ENCODE data around the gene GSK3A.
"Not testable (repeated sequence)": the region's sequence is repeated elsewhere in the genome, so short reads cannot be mapped to it uniquely, and the experiment has no call there.

DNA sequence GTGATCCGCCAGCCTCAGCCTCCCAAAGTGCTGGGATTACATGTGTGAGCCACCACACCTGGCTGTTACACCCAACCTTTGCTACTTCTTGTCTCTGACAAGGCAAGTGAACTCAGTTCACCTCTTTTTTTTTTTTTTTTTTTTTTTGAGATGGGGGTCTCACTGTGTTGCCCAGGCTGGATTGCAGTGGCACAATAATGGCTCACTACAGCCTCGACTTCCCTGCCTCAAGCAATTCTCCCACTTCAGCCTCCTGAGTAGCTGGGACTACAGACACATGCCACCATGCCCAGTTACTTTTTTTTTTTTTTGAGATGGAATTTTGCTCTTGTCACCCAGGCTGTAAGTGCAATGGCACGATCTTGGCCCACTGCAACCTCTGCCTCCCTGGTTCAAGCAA, 15.4 kb upstream of the GSK3A start:
- TF ChIP-seq, protein P1, sequence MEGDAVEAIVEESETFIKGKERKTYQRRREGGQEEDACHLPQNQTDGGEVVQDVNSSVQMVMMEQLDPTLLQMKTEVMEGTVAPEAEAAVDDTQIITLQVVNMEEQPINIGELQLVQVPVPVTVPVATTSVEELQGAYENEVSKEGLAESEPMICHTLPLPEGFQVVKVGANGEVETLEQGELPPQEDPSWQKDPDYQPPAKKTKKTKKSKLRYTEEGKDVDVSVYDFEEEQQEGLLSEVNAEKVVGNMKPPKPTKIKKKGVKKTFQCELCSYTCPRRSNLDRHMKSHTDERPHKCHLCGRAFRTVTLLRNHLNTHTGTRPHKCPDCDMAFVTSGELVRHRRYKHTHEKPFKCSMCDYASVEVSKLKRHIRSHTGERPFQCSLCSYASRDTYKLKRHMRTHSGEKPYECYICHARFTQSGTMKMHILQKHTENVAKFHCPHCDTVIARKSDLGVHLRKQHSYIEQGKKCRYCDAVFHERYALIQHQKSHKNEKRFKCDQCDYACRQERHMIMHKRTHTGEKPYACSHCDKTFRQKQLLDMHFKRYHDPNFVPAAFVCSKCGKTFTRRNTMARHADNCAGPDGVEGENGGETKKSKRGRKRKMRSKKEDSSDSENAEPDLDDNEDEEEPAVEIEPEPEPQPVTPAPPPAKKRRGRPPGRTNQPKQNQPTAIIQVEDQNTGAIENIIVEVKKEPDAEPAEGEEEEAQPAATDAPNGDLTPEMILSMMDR (IDR thresholded peaks at IDR 0.05; ENCODE audit: control extremely low read depth in 1 of 3, insufficient read depth in 1 of 3, low read depth in 1 of 3, low read length in 3 of 3): not testable (repeated sequence)
- not testable (repeated sequence) for TF ChIP-seq EZH2 (IDR thresholded peaks at IDR 0.05; ENCODE audit: low read depth, low read length, severe bottlenecking); CHD1 (IDR thresholded peaks at IDR 0.05; ENCODE audit: low read depth, low read length); POLR2AphosphoS5 (IDR thresholded peaks at IDR 0.05; ENCODE audit: low read depth, low read length); RNF2 (IDR thresholded peaks at IDR 0.05; ENCODE audit: borderline replicate concordance, low read depth, low read length, missing control alignments, poor library complexity, severe bottlenecking); GABPA (IDR thresholded peaks at IDR 0.05; ENCODE audit: borderline replicate concordance, insufficient read depth, low read length); HDAC2 (IDR thresholded peaks at IDR 0.05; ENCODE audit: borderline replicate concordance in 1 of 2, low read depth in 2 of 2, low read length in 2 of 2); TCF12 (IDR thresholded peaks at IDR 0.05; ENCODE audit: low read depth, low read length); JUND (IDR thresholded peaks at IDR 0.05; ENCODE audit: low read length); RBBP5 (IDR thresholded peaks at IDR 0.05; ENCODE audit: borderline replicate concordance, low read depth, low read length)
- TF ChIP-seq, protein P2, sequence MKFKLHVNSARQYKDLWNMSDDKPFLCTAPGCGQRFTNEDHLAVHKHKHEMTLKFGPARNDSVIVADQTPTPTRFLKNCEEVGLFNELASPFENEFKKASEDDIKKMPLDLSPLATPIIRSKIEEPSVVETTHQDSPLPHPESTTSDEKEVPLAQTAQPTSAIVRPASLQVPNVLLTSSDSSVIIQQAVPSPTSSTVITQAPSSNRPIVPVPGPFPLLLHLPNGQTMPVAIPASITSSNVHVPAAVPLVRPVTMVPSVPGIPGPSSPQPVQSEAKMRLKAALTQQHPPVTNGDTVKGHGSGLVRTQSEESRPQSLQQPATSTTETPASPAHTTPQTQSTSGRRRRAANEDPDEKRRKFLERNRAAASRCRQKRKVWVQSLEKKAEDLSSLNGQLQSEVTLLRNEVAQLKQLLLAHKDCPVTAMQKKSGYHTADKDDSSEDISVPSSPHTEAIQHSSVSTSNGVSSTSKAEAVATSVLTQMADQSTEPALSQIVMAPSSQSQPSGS (IDR thresholded peaks at IDR 0.05; ENCODE audit: low read length): not testable (repeated sequence)
